ENCODE data around the gene ZBTB7B.

The ZBTB7B gene

DNA sequence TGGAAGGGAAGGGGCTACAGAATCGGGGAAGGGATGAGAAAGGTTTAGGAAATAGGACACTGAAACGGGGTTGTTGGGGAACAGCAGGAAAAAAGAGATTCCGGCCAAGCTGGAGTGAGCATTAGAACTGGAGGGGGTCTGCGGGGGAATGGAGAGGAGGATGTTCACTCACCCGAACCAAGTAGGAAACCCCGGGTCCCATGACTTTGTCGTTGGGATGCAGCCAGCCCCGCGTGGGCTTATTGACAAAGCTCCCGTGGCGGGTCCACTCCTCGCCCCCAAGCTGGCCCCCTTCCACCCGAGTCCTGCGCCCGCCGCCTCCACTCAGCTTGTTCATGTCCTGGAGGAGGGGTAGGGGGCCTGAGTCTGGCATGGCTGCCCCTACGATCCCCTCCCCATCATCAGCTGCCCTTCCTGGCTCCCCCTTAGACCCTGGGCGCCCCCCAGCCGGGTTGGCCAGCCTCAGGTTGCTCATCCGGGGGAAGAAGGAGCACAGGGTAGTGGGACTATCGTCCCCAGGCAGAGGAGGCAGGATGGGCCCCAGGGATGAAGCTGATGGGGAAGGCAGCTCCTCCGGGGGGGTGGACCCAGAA lies 32.6 kb upstream of the ZBTB7B start:
- Histone ChIP-seq H3K9ac (ENCODE audit: low read length) (peak overlapping the region; percentile 97), H3K4me3 (ENCODE audit: low read length) (peak overlapping the region; percentile 92), H3K4me1 (ENCODE audit: control insufficient read depth, insufficient read depth, low read length) (peaks cover 55% of the 10 kb centered on the region), H3K27me3 (replicated peaks; ENCODE audit: control insufficient read depth, insufficient read depth, low read length) (no peaks in the 10 kb centered on the region), H3K9me3 (ENCODE audit: control insufficient read depth, low read length) (no peaks in the 10 kb centered on the region), H3K36me3 (ENCODE audit: control insufficient read depth, insufficient read depth, low read length, severe bottlenecking) (peaks cover 35% of the 10 kb centered on the region)
- peak; percentile 50 for DNase-seq (ENCODE audit: low read depth)

DNA sequence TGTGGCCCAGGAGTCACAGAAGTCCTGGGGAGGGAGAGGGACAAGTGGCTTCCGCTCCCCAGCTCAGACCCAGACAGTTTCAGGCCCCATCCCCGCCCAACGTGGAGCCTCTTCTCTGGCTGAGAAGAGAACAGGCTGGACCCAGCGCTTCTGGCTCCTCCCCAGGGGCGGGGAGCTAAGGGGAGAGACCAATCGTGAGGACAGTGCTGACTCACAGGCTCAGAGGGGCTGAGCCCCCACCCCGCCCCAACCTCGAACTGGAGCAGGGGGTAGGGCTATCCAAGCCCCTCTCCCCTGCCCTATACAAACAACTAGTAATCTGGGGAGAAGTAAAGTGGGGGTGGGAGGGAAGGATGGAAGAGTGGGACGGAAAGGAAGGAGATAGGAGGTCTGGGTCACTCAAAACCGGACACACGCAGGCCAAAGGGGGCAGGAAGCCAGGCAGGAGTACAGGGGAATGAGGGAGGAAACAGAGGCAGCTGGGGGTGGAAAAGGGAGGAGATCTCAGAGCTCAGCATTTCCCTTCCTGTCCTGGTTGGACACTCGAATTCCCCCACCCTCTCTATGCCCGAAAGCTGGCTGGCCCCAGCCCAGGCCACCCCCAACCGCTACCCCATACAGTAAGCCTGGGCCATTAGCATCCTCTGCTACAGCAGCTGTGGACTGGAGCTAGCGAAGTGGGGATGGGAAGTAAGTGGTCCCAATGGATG lies 31.8 kb upstream of the ZBTB7B start, which contains the start of gene SHC1:
SHC1 (minus strand) TSS at position 117 of the 710 bp plus-strand sequence. CDS start 221 bp downstream, outside the sequence.
- no peaks in the 10 kb centered on the region for H3K9me3 ChIP-seq (ENCODE audit: control insufficient read depth, low read length)
- H3K27me3 ChIP-seq (replicated peaks; ENCODE audit: control insufficient read depth, insufficient read depth, low read length) = no peaks in the 10 kb centered on the region
- H3K36me3 ChIP-seq (ENCODE audit: control insufficient read depth, insufficient read depth, low read length, severe bottlenecking) = peaks cover 27% of the 10 kb centered on the region
- peaks cover 57% of the 10 kb centered on the region for H3K4me1 ChIP-seq (ENCODE audit: control insufficient read depth, insufficient read depth, low read length)
- peak within 1 kb of the TSS; percentile 92 for H3K4me3 ChIP-seq (ENCODE audit: low read length)
- peak within 1 kb of the TSS; percentile 97 for H3K9ac ChIP-seq (ENCODE audit: low read length)
- peak; percentile 98 for DNase-seq (ENCODE audit: low read depth)

DNA sequence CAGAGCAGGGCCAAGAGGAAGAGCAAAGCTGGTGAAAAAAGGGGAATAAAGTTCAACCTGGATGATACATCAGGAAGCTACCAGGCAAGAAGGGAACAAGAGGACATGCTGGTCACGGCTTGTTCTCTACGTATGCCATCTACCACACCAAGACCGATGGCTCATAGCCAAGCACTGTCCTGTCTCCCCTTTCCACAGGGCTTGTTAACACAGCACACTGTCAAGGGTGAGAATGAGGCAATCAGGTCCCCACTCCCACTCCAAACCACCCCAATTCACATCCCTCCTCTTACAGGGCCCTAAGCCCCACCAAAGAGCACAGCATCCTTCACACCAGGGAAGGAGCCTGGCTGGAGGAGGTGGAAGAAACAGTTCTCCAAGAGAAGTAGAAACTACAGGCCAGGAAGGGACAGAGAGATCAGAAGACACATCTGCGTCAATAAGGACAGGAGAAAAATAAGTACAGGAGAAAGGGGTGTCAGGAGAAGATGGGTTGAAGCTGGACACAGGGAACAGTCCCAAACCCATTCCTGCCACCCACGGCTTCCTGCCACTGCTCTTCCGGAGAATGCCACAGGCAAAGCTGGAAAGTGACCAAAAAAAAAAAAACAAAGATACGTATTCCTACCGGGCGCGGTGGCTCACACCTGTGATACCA lies 31.1 kb upstream of the ZBTB7B start:
- H3K4me3 ChIP-seq (ENCODE audit: low read length) = peak overlapping the region; percentile 92
- peaks cover 20% of the 10 kb centered on the region for H3K36me3 ChIP-seq (ENCODE audit: control insufficient read depth, insufficient read depth, low read length, severe bottlenecking)
- no peaks in the 10 kb centered on the region for H3K27me3 ChIP-seq (replicated peaks; ENCODE audit: control insufficient read depth, insufficient read depth, low read length)
- peaks cover 63% of the 10 kb centered on the region for H3K4me1 ChIP-seq (ENCODE audit: control insufficient read depth, insufficient read depth, low read length)
- H3K9ac ChIP-seq (ENCODE audit: low read length) = peak overlapping the region; percentile 97
- H3K9me3 ChIP-seq (ENCODE audit: control insufficient read depth, low read length) = no peaks in the 10 kb centered on the region
- peak; percentile 57 for DNase-seq (ENCODE audit: low read depth)

DNA sequence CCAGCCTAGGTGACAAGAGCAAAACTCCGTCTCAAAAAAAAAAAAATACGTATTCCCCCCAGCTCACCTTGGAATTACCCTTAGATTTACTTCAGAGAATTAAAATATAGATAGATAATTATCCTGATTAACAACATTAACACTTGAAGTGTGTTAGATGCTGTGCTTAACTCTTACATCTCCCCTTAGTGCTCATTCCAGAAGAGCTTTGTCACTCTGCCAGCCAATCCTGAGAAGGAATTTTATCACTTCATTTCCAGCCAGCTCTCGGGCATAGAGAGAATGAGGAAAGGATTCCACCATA lies 30.4 kb upstream of the ZBTB7B start:
- Histone ChIP-seq H3K36me3 (ENCODE audit: control insufficient read depth, insufficient read depth, low read length, severe bottlenecking) (peaks cover 13% of the 10 kb centered on the region), H3K4me3 (ENCODE audit: low read length) (peak overlapping the region; percentile 90), H3K9me3 (ENCODE audit: control insufficient read depth, low read length) (no peaks in the 10 kb centered on the region), H3K9ac (ENCODE audit: low read length) (peak overlapping the region; percentile 97), H3K27me3 (replicated peaks; ENCODE audit: control insufficient read depth, insufficient read depth, low read length) (no peaks in the 10 kb centered on the region), H3K4me1 (ENCODE audit: control insufficient read depth, insufficient read depth, low read length) (peaks cover 62% of the 10 kb centered on the region)
- no peak for DNase-seq (ENCODE audit: low read depth)

DNA sequence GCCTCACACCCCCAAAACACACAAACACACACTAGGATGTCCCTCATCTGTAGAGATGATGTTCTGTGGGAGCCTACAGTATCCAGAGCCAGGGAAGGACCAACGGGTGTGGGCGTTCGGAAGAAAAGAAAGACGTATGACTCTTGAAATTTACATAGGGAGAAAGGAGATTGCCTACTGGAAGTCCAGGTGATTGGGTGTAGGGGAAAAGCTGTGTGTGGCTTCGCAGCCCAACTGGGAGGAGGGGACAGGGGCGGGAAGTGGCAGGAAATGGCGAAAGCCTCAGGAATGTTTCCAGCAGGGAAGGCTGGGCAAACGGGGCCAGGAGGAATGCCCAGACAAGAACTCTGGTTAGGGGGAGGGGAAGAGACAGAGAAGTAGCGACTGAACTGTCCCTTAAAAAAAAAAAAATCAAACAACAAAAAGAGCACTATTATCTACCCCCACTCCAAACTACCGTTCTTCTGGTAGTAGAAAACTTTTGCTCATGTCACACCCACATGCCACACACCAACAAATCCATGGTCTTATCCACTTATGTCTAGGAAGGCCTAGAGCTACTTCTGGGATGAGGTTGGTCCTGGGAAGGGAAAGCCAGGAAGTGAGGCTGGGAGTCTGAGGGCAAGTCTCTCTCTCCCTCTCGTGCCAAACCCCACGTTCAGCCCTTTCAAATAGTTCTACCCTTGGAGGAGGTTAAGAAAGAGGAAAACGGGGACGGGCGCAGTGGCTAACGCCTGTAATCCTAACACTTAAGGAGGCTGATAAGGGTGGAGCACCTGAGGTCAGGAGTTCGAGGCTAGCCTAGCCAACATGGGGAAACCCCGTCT lies 29.9 kb upstream of the ZBTB7B start:
- peak; percentile 92 for DNase-seq (ENCODE audit: low read depth)
- H3K36me3 ChIP-seq (ENCODE audit: control insufficient read depth, insufficient read depth, low read length, severe bottlenecking) = peaks cover 7% of the 10 kb centered on the region
- H3K27me3 ChIP-seq (replicated peaks; ENCODE audit: control insufficient read depth, insufficient read depth, low read length) = no peaks in the 10 kb centered on the region
- H3K9ac ChIP-seq (ENCODE audit: low read length) = peak overlapping the region; percentile 97
- H3K9me3 ChIP-seq (ENCODE audit: control insufficient read depth, low read length) = no peaks in the 10 kb centered on the region
- H3K4me1 ChIP-seq (ENCODE audit: control insufficient read depth, insufficient read depth, low read length) = peaks cover 57% of the 10 kb centered on the region
- H3K4me3 ChIP-seq (ENCODE audit: low read length) = peak overlapping the region; percentile 90

DNA sequence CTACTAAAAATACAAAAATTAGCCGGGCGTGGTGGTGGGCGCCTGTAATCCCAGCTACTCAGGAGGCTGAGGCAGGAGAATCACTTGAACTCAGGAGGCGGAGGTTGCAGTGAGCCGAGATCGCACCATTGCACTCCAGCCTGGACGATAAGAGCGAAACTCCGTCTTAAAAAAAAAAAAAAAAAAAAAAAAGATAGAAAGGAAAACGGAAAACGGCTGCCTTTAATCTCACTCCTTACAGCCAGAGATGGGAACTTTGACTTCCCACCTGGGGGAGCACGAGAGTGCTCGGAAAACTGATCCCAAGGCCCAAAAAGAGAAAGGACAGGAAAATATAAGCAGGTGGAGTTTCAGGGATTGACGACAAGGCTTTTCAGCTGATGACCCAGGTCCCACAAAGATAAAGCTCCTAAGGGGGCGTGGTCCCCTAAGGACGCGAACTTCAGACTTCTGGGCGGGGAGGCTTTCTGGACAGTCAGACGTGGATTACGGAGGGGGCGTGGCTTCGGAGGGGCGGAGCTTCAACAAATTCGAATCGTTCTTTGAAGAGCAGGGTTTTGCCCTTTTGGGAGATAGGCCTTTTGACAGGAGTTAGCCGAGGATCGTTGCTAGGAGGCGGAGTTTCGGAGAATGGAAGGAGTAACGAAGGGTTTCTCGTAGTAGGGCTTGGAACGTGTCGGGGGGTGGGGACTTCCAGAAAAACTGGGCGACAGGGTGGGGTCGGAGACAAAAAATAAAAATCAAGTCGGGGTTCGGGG lies 29.1 kb upstream of the ZBTB7B start:
- peak overlapping the region; percentile 97 for H3K9ac ChIP-seq (ENCODE audit: low read length)
- H3K4me3 ChIP-seq (ENCODE audit: low read length) = peak overlapping the region; percentile 90
- peaks cover 49% of the 10 kb centered on the region for H3K4me1 ChIP-seq (ENCODE audit: control insufficient read depth, insufficient read depth, low read length)
- peak; percentile 98 for DNase-seq (ENCODE audit: low read depth)
- H3K9me3 ChIP-seq (ENCODE audit: control insufficient read depth, low read length) = no peaks in the 10 kb centered on the region
- no peaks in the 10 kb centered on the region for H3K27me3 ChIP-seq (replicated peaks; ENCODE audit: control insufficient read depth, insufficient read depth, low read length)
- peaks cover 5% of the 10 kb centered on the region for H3K36me3 ChIP-seq (ENCODE audit: control insufficient read depth, insufficient read depth, low read length, severe bottlenecking)

DNA sequence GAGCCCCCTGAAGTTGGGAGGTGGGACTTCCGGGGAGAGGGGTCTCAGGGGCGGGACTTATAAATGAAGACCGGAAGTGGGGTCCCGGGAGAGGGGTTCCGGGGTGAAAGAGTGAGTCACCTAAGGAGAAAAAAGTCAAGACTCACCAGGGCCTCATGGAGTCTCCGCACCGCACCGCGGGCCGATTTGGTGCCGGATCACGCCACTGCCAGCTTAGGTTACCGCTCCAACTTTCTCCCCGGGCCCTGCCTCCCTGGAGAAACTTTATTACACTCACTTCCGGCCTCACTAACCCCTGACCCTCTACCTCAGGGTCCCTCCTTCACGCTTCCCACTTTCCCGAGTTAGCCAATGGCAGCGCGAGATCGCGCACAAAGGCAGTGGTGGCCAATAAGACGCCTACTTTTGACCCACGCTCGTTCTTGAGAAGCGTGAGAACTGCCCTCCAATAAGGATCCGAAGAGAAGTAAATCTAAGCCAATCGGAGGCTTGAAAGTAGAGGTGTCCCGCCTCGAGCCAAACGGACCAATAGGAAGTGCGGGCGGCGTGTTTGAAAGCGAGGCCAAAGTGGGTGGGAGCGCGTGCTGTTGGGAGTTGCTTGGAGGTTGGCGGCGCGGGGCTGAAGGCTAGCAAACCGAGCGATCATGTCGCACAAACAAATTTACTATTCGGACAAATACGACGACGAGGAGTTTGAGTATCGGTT lies 28.3 kb upstream of the ZBTB7B start, which contains the start of gene CKS1B:
CKS1B (plus strand) TSS at position 580 of the 706 bp plus-strand sequence; CDS start at position 645, 65 bp downstream.
- no peaks in the 10 kb centered on the region for H3K27me3 ChIP-seq (replicated peaks; ENCODE audit: control insufficient read depth, insufficient read depth, low read length)
- peak; percentile 100 for DNase-seq (ENCODE audit: low read depth)
- H3K9me3 ChIP-seq (ENCODE audit: control insufficient read depth, low read length) = no peaks in the 10 kb centered on the region
- peak within 1 kb of the TSS; percentile 90 for H3K4me3 ChIP-seq (ENCODE audit: low read length)
- peaks cover 41% of the 10 kb centered on the region for H3K4me1 ChIP-seq (ENCODE audit: control insufficient read depth, insufficient read depth, low read length)
- peak within 1 kb of the TSS; percentile 97 for H3K9ac ChIP-seq (ENCODE audit: low read length)
- peaks cover 8% of the 10 kb centered on the region for H3K36me3 ChIP-seq (ENCODE audit: control insufficient read depth, insufficient read depth, low read length, severe bottlenecking)

DNA sequence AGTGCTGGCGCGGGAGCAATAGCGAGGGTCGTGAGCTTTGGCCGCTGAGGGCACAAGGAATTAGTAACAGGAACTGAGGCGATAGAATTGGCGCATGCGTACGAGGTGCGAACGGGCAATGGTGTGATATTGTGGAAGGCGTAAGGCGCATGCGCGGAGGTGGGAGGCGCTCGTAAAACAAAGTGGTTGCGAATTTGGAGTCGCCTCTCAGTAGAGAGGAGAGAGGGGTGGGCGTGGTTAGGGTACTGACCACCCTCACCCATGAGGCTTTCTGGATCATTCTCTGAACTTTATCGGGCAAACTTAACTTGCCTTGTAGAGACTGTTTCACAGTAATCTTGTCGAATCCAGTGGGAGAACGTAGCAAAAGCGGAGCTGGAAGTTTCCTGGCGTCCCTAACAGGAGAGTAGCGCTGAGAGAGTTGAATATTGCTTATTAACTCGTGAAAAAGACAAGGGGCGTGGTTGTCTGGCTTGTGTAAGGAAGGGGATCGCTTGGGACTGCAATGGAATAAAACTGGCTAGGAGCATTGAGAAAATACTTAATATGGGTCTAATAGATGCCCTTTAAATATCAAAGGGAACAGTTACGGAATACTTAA lies 27.7 kb upstream of the ZBTB7B start:
- H3K4me3 ChIP-seq (ENCODE audit: low read length) = peak overlapping the region; percentile 90

DNA sequence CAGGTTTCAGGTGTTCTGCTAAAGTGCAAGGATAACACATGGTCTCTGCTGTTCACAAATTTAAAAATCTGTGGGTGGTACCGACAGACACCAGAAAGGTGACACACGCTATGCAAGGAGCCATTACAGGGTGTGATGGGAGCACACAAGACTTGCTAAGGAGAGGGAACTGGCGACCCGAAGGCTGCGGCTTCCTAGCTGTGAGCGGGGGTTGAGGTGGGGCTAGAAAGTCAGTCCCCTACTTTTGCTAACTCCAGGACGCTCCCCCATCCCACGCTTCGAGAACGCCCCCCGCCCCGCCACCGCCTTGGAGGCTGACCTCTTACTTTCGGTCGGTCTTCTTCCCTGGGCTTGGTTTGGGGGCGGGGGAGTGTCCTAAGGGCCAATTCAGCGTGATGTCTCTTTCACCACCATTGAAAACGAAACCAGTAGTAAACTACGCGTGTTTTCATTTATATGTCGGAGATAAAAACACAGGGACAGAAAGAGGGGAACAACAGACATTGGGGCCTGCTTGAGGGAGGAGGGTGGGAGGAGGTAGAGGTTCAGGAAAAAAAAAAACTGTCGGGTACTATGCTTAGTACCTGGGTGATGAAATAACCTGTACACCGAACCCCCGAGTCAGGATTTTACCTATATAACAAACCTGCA lies 27.1 kb upstream of the ZBTB7B start:
- Histone ChIP-seq H3K4me1 (ENCODE audit: control insufficient read depth, insufficient read depth, low read length) (peaks cover 38% of the 10 kb centered on the region), H3K9ac (ENCODE audit: low read length) (peak overlapping the region; percentile 97), H3K36me3 (ENCODE audit: control insufficient read depth, insufficient read depth, low read length, severe bottlenecking) (peaks cover 11% of the 10 kb centered on the region), H3K4me3 (ENCODE audit: low read length) (peak overlapping the region; percentile 90), H3K9me3 (ENCODE audit: control insufficient read depth, low read length) (no peaks in the 10 kb centered on the region), H3K27me3 (replicated peaks; ENCODE audit: control insufficient read depth, insufficient read depth, low read length) (no peaks in the 10 kb centered on the region)
- peak; percentile 80 for DNase-seq (ENCODE audit: low read depth)

More for the DNA sequence above, 27.7 kb upstream of the ZBTB7B start:
- Histone ChIP-seq H3K27me3 (replicated peaks; ENCODE audit: control insufficient read depth, insufficient read depth, low read length) (no peaks in the 10 kb centered on the region), H3K9ac (ENCODE audit: low read length) (peak overlapping the region; percentile 97), H3K9me3 (ENCODE audit: control insufficient read depth, low read length) (no peaks in the 10 kb centered on the region), H3K36me3 (ENCODE audit: control insufficient read depth, insufficient read depth, low read length, severe bottlenecking) (peaks cover 11% of the 10 kb centered on the region), H3K4me1 (ENCODE audit: control insufficient read depth, insufficient read depth, low read length) (peaks cover 38% of the 10 kb centered on the region)
- peak; percentile 99 for DNase-seq (ENCODE audit: low read depth)
